Caco-2 (cell line): Measurements from ENCODE around the gene MARCHF10. TPM values are rescaled to one million over a fixed set of nuclear protein-coding genes. Genes with fewer than 3 reads are reported as not detected.

Experiments used
- BruUV-seq: library from RNA; stranded (reverse); fragments of 400-500 nt; replicated peaks from 2 replicates; lab custom pipeline; 2021; lab: Mats Ljungman, UMichigan
- CTCF ChIA-PET: fragments of 300-600 bp; sonication (Branson Sonifier 250); formaldehyde crosslinking; loops from one replicate; lab custom pipeline; 2022; ENCODE audit warnings: antibody characterized with exemption; lab: Charles Lee
- POLR2A ChIA-PET: fragments of 300-600 bp; sonication (Branson Sonifier 250); formaldehyde crosslinking; loops from one replicate; lab custom pipeline; 2022; ENCODE audit warnings: antibody characterized with exemption; lab: Charles Lee
- DNase-seq, 2 experiments: peaks; one replicate each; pipeline versions ENCODE4 v3.0.0 to v3.0.0-alpha.2; 2020 to 2022
- H3K27me3 ChIP-seq: replicated peaks from 2 replicates; pipeline ENCODE4 v1.6.0; 2011; ENCODE audit warnings: low read length; ENCODE audit not compliant: control insufficient read depth, insufficient read depth
- H3K36me3 ChIP-seq: 2 replicates; pipeline ENCODE4 v1.5.1; 2011; ENCODE audit warnings: low read length; ENCODE audit not compliant: control insufficient read depth, insufficient read depth
- H3K4me1 ChIP-seq: fragments of 250-450 bp; sonication (Bioruptor Pico); 2 replicates; pipeline ENCODE4 v1.5.1; 2020; ENCODE audit warnings: mild to moderate bottlenecking
- H3K4me3 ChIP-seq: 2 replicates; pipeline ENCODE4 v1.5.1; 2011; ENCODE audit warnings: low read depth, mild to moderate bottlenecking, control low read depth, low read length
- H3K9me3 ChIP-seq: fragments of 250-450 bp; sonication (Bioruptor Pico); 2 replicates; pipeline ENCODE4 v1.5.1; 2020; ENCODE audit warnings: mild to moderate bottlenecking, moderate library complexity
- H3K27ac Mint-ChIP-seq: one replicate; pipeline ENCODE4 v1.8.0; 2022; ENCODE audit warnings: mixed read lengths; ENCODE audit not compliant: unreplicated experiment
- H3K27me3 Mint-ChIP-seq: one replicate; pipeline ENCODE4 v1.8.0; 2022; ENCODE audit warnings: mixed read lengths; ENCODE audit not compliant: insufficient read depth, unreplicated experiment
- H3K36me3 Mint-ChIP-seq: one replicate; pipeline ENCODE4 v1.8.0; 2022; ENCODE audit warnings: mild to moderate bottlenecking, mixed read lengths; ENCODE audit not compliant: insufficient read depth, unreplicated experiment
- H3K4me1 Mint-ChIP-seq: one replicate; pipeline ENCODE4 v1.8.0; 2022; ENCODE audit warnings: low read depth, mixed read lengths; ENCODE audit not compliant: unreplicated experiment
- H3K4me3 Mint-ChIP-seq: one replicate; pipeline ENCODE4 v1.8.0; 2022; ENCODE audit warnings: mild to moderate bottlenecking, moderate library complexity, mixed read lengths; ENCODE audit not compliant: unreplicated experiment
- H3K9me3 Mint-ChIP-seq: one replicate; pipeline ENCODE4 v1.8.0; 2022; ENCODE audit warnings: mixed read lengths; ENCODE audit not compliant: unreplicated experiment
- intact Hi-C: fragments of 100-400 bp; cut with micrococcal nuclease; formaldehyde crosslinking; loops from one replicate; pipeline ENCODE4 v1.10.0; 2022; ENCODE audit not compliant: unreplicated experiment
- total RNA-seq: library from RNA; stranded (reverse); gene quantifications from 2 replicates; pipeline ENCODE4 v1.2.3, GENCODE V29; 2022
- TF ChIP-seq, protein P1 (sequence below), 2 experiments: fragments of 200-600 bp in 1 of 2; IDR thresholded peaks; 1 replicate in 1 of 2; 2 replicates in 1 of 2; pipeline versions ENCODE4 v1.5.1 to v1.8.0; 2011 to 2022; ENCODE audit warnings: antibody characterized with exemption in 1 of 2, control low read depth in 1 of 2, inconsistent platforms in 1 of 2, low read depth in 1 of 2, low read length in 1 of 2, mild to moderate bottlenecking in 1 of 2, moderate library complexity in 1 of 2; ENCODE audit not compliant: insufficient read depth in 1 of 2, severe bottlenecking in 1 of 2, unreplicated experiment in 1 of 2

MARCHF10 gene
- total RNA-seq, 1 experiment from 2014 or later = not detected

DNA sequence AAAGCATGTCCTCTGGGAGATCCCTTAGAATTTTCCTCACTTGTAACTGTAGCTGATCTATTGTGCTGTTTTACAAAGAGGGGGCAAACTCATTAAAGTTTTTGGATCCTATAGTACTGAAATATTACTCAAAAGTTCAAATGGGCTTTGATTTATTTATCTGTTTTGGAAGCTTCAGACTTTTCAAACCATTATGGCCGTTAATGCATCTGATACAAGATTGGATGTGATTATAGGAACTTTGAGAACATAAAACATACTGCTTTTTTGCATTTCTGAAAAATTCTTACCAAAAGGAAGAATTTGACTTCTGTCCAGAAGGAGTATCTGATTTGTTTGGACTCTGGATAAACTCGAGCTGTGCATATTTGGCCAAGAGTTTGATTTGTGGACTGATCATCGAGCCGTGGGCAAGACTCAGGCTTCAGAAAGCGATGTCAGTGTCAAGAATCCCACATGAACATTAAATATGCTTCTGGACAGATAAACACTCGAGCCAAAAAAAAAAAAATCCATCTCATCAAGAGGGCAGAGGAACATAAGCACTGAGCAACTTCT, 8.2 kb upstream of the MARCHF10 start:
- Mint-ChIP-seq H3K27ac (no peak overlapping the region), H3K4me1 (peaks cover 12% of the 10 kb centered on the region), H3K36me3 (no peaks in the 10 kb centered on the region), H3K27me3 (peaks cover 3% of the 10 kb centered on the region), H3K4me3 (no peak overlapping the region), H3K9me3 (peaks cover 19% of the 10 kb centered on the region)
- DNase-seq = no peak
- Histone ChIP-seq H3K27me3 (no peaks in the 10 kb centered on the region), H3K4me3 (no peak overlapping the region), H3K9me3 (peaks cover 3% of the 10 kb centered on the region; the same call in 1 of the 2 replicates), H3K4me1 (0 out of 2 replicates have a peak, but pooled peaks cover 3% of the 10 kb centered on the region), H3K36me3 (no peaks in the 10 kb centered on the region)
- no TSS peak for BruUV-seq
- POLR2A ChIA-PET = no interaction called here
- intact Hi-C loops = no loop called here
- CTCF ChIA-PET = no interaction called here
- TF ChIP-seq, protein P1, sequence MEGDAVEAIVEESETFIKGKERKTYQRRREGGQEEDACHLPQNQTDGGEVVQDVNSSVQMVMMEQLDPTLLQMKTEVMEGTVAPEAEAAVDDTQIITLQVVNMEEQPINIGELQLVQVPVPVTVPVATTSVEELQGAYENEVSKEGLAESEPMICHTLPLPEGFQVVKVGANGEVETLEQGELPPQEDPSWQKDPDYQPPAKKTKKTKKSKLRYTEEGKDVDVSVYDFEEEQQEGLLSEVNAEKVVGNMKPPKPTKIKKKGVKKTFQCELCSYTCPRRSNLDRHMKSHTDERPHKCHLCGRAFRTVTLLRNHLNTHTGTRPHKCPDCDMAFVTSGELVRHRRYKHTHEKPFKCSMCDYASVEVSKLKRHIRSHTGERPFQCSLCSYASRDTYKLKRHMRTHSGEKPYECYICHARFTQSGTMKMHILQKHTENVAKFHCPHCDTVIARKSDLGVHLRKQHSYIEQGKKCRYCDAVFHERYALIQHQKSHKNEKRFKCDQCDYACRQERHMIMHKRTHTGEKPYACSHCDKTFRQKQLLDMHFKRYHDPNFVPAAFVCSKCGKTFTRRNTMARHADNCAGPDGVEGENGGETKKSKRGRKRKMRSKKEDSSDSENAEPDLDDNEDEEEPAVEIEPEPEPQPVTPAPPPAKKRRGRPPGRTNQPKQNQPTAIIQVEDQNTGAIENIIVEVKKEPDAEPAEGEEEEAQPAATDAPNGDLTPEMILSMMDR (IDR thresholded peaks at IDR 0.05; ENCODE audit: insufficient read depth in 1 of 2, low read depth in 1 of 2, low read length in 1 of 2, severe bottlenecking in 1 of 2, unreplicated experiment in 1 of 2) = no peak

DNA sequence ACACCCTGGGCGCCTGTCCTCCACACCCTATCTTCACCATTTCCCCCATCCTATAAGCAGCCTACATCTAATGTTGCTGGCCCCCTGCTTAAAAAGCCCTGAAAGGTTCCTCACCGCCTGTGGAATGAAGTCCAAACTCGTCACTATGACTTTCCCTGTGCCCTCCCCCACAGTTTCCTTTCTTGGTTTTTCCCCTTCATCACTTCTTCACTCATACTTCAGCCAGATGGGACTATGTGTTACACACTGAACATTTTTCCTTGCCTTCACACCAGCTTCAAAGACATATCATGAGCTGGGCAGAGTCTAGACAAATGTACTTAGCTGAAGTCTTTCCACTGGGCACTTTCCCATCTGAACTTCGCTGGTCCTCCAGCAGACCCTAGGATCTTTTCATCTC, 1.5 kb upstream of the MARCHF10 start:
- CTCF ChIA-PET = no interaction called here

DNA sequence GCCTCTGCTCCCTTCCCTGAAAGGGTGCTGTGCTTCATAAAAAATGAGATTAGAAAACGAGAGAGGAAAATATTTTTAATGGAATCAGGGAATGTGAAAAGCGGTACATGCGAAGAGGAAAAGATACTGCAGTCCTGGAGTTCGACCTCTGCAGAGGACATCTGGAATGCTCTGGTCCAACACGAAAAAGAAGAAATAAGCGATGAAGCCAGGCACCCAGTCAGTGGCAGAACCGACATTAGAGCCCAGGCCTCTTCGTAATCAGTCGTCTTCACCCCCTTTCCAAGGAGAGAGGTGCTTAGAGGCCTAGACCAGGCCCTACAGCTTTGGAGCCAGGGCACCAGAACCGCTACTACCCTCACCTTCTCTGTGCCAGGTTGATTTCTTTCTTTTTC, 459 bp upstream of the MARCHF10 start:
- ChIA-PET CTCF (no interaction called here), POLR2A (no interaction called here)
- Histone ChIP-seq H3K4me3 (no peak overlapping the region), H3K4me1 (no peaks in the 10 kb centered on the region), H3K36me3 (no peaks in the 10 kb centered on the region), H3K27me3 (no peaks in the 10 kb centered on the region), H3K9me3 (no peaks in the 10 kb centered on the region; the same call in 1 of the 2 replicates)
- intact Hi-C loops = no loop called here
- peaks cover 8% of the 10 kb centered on the region for H3K27me3 Mint-ChIP-seq
- TF ChIP-seq, protein P1 (IDR thresholded peaks at IDR 0.05; ENCODE audit: insufficient read depth in 1 of 2, low read depth in 1 of 2, low read length in 1 of 2, severe bottlenecking in 1 of 2, unreplicated experiment in 1 of 2) = no peak
- H3K36me3 Mint-ChIP-seq = no peaks in the 10 kb centered on the region
- no TSS peak for BruUV-seq
- DNase-seq = no peak
- peak overlapping the region; percentile 38 for H3K4me3 Mint-ChIP-seq
- peaks cover 1% of the 10 kb centered on the region for H3K9me3 Mint-ChIP-seq
- no peak overlapping the region for H3K27ac Mint-ChIP-seq
- H3K4me1 Mint-ChIP-seq = no peaks in the 10 kb centered on the region

More for the DNA sequence above, 1.5 kb upstream of the MARCHF10 start:
- no peak for DNase-seq
- H3K4me3 Mint-ChIP-seq = no peak overlapping the region
- H3K36me3 ChIP-seq = no peaks in the 10 kb centered on the region
- peaks cover 3% of the 10 kb centered on the region for H3K27me3 Mint-ChIP-seq
- TF ChIP-seq, protein P1 (IDR thresholded peaks at IDR 0.05; ENCODE audit: insufficient read depth in 1 of 2, low read depth in 1 of 2, low read length in 1 of 2, severe bottlenecking in 1 of 2, unreplicated experiment in 1 of 2) = no peak
- H3K36me3 Mint-ChIP-seq = no peaks in the 10 kb centered on the region
- POLR2A ChIA-PET = no interaction called here
- no peak overlapping the region for H3K4me3 ChIP-seq
- H3K4me1 Mint-ChIP-seq = no peaks in the 10 kb centered on the region
- H3K9me3 ChIP-seq = peaks cover 3% of the 10 kb centered on the region; the same call in 1 of the 2 replicates
- no peak overlapping the region for H3K27ac Mint-ChIP-seq
- intact Hi-C loops = no loop called here
- peaks cover 10% of the 10 kb centered on the region for H3K9me3 Mint-ChIP-seq
- BruUV-seq = no TSS peak
- H3K27me3 ChIP-seq = no peaks in the 10 kb centered on the region
- no peaks in the 10 kb centered on the region for H3K4me1 ChIP-seq
